H9 (cell line): ENCODE data around the gene BLOC1S6. TPM values are rescaled to one million over a fixed set of nuclear protein-coding genes. Genes with fewer than 3 reads are reported as not detected.

Experiments used
- DNase-seq: peaks from one replicate; pipeline ENCODE4 v3.0.0-alpha.2; 2017
- H2AFZ ChIP-seq: one replicate; pipeline ENCODE4 v1.6.1; 2013; ENCODE audit warnings: mild to moderate bottlenecking, low read length, control low read depth, moderate library complexity
- H2AK5ac ChIP-seq: 2 replicates; pipeline ENCODE4 v1.6.1; 2013; ENCODE audit warnings: low read length, control low read depth, mixed read lengths; ENCODE audit not compliant: insufficient read length
- H2BK120ac ChIP-seq: one replicate; pipeline ENCODE4 v1.6.1; 2013; ENCODE audit warnings: low read depth, mild to moderate bottlenecking, low read length, control low read depth, inconsistent platforms; ENCODE audit not compliant: poor library complexity, severe bottlenecking
- H2BK12ac ChIP-seq: 2 replicates; pipeline ENCODE4 v1.6.1; 2013; ENCODE audit warnings: low read length, control low read depth, mixed read lengths, low read depth; ENCODE audit not compliant: insufficient read length
- H2BK15ac ChIP-seq: 2 replicates; pipeline ENCODE4 v1.6.1; 2013; ENCODE audit warnings: low read depth, low read length, control low read depth
- H2BK20ac ChIP-seq: one replicate; pipeline ENCODE4 v1.6.1; 2013; ENCODE audit warnings: low read depth, mild to moderate bottlenecking, low read length, control low read depth, inconsistent platforms; ENCODE audit not compliant: poor library complexity, severe bottlenecking
- H2BK5ac ChIP-seq: 2 replicates; pipeline ENCODE4 v1.6.1; 2013; ENCODE audit warnings: low read length, control low read depth, mixed read lengths; ENCODE audit not compliant: insufficient read length
- H3K14ac ChIP-seq: 2 replicates; pipeline ENCODE4 v1.6.1; 2013; ENCODE audit warnings: low read length, control low read depth; ENCODE audit not compliant: insufficient read depth
- H3K18ac ChIP-seq: 2 replicates; pipeline ENCODE4 v1.6.1; 2013; ENCODE audit warnings: low read depth, mild to moderate bottlenecking, mixed read lengths, low read length, control low read depth; ENCODE audit not compliant: insufficient read length
- H3K23ac ChIP-seq: 2 replicates; pipeline ENCODE4 v1.6.1; 2013; ENCODE audit warnings: low read length, control low read depth, mixed read lengths, low read depth; ENCODE audit not compliant: insufficient read length
- H3K23me2 ChIP-seq: 2 replicates; pipeline ENCODE4 v1.6.1; 2013; ENCODE audit warnings: low read depth, mild to moderate bottlenecking, mixed read lengths, low read length, control low read depth; ENCODE audit not compliant: insufficient read length, poor library complexity, severe bottlenecking
- H3K27ac ChIP-seq: 2 replicates; pipeline ENCODE4 v1.5.1; 2013; ENCODE audit warnings: low read length, control low read depth, mixed read lengths, low read depth; ENCODE audit not compliant: insufficient read length
- H3K27me3 ChIP-seq: 2 replicates; pipeline ENCODE4 v1.6.1; 2013; ENCODE audit warnings: low read length, control low read depth, inconsistent platforms; ENCODE audit not compliant: insufficient read depth
- H3K4ac ChIP-seq: 2 replicates; pipeline ENCODE4 v1.6.1; 2013; ENCODE audit warnings: low read depth, mild to moderate bottlenecking, control low read depth, inconsistent platforms, low read length, moderate library complexity
- H3K4me1 ChIP-seq: 2 replicates; pipeline ENCODE4 v1.6.1; 2013; ENCODE audit warnings: low read length, control low read depth, inconsistent platforms; ENCODE audit not compliant: insufficient read depth
- H3K4me2 ChIP-seq: 2 replicates; pipeline ENCODE4 v1.6.1; 2013; ENCODE audit warnings: low read length, control low read depth, mixed read lengths; ENCODE audit not compliant: insufficient read length, insufficient read depth
- H3K56ac ChIP-seq: 2 replicates; pipeline ENCODE4 v1.6.1; 2013; ENCODE audit warnings: low read depth, mild to moderate bottlenecking, mixed read lengths, low read length, control low read depth; ENCODE audit not compliant: insufficient read length
- H3K79me1 ChIP-seq: 2 replicates; pipeline ENCODE4 v1.6.1; 2013; ENCODE audit warnings: low read depth, mild to moderate bottlenecking, moderate library complexity, low read length, control low read depth, inconsistent platforms; ENCODE audit not compliant: insufficient read depth, poor library complexity, severe bottlenecking
- H3K79me2 ChIP-seq: 2 replicates; pipeline ENCODE4 v1.6.1; 2013; ENCODE audit warnings: low read length, control low read depth, inconsistent platforms; ENCODE audit not compliant: insufficient read depth
- H3K9ac ChIP-seq: 2 replicates; pipeline ENCODE4 v1.6.1; 2013; ENCODE audit warnings: low read length, control low read depth, mixed read lengths; ENCODE audit not compliant: insufficient read length; ENCODE audit errors: extremely low read depth
- H3K9me3 ChIP-seq: one replicate; pipeline ENCODE4 v1.6.1; 2013; ENCODE audit warnings: low read depth, low read length, inconsistent platforms; ENCODE audit not compliant: control insufficient read depth
- H3T11ph ChIP-seq: one replicate; pipeline ENCODE4 v1.6.1; 2013; ENCODE audit warnings: mild to moderate bottlenecking, low read length, control low read depth, inconsistent platforms
- H4K20me1 ChIP-seq: one replicate; pipeline ENCODE4 v1.6.1; 2013; ENCODE audit not compliant: control insufficient read depth, insufficient read length, insufficient read depth
- H4K5ac ChIP-seq: 2 replicates; pipeline ENCODE4 v1.6.1; 2013; ENCODE audit warnings: low read depth, mild to moderate bottlenecking, mixed read lengths, low read length, control low read depth; ENCODE audit not compliant: insufficient read length
- H4K8ac ChIP-seq: replicated peaks from 2 replicates; pipeline ENCODE4 v1.6.1; 2013; ENCODE audit warnings: low read length, control low read depth, mixed read lengths, low read depth; ENCODE audit not compliant: insufficient read length
- H4K91ac ChIP-seq: 2 replicates; pipeline ENCODE4 v1.6.1; 2013; ENCODE audit warnings: low read depth, mild to moderate bottlenecking, moderate library complexity, mixed read lengths, low read length, control low read depth; ENCODE audit not compliant: insufficient read length
- H3K27ac Mint-ChIP-seq, 3 experiments: 2 replicates in 2 of 3; 3 replicates in 1 of 3; pipeline ENCODE4 v1.8.0; 2020 to 2021; ENCODE audit warnings: mixed read lengths in 3 of 3, mild to moderate bottlenecking in 1 of 3, moderate library complexity in 1 of 3
- H3K27me3 Mint-ChIP-seq: 2 replicates; pipeline ENCODE4 v1.8.0; 2021; ENCODE audit warnings: low read depth, mild to moderate bottlenecking, moderate library complexity, mixed read lengths
- H3K36me3 Mint-ChIP-seq, 3 experiments: 2 replicates in 2 of 3; 3 replicates in 1 of 3; pipeline ENCODE4 v1.8.0; 2020 to 2021; ENCODE audit warnings: low read depth in 3 of 3, mixed read lengths in 3 of 3; ENCODE audit not compliant: insufficient read depth in 1 of 3
- H3K4me1 Mint-ChIP-seq, 2 experiments: 2 replicates each; pipeline ENCODE4 v1.8.0; 2020; ENCODE audit warnings: mixed read lengths in 2 of 2
- H3K4me3 Mint-ChIP-seq, 2 experiments: 2 replicates in 1 of 2; 3 replicates in 1 of 2; pipeline ENCODE4 v1.8.0; 2020 to 2021; ENCODE audit warnings: mild to moderate bottlenecking in 2 of 2, mixed read lengths in 2 of 2, moderate library complexity in 1 of 2
- H3K9me3 Mint-ChIP-seq, 2 experiments: 2 replicates in 1 of 2; 3 replicates in 1 of 2; pipeline ENCODE4 v1.8.0; 2020; ENCODE audit warnings: mild to moderate bottlenecking in 2 of 2, mixed read lengths in 2 of 2, moderate library complexity in 1 of 2
- WGBS: extraction: QIAGEN DNeasy Blood & Tissue Kit; methylation state at CpG from one replicate; pipeline ENCODE4 v1.1.7; 2013; ENCODE audit warnings: missing lambda C conversion rate, low lambda C conversion rate, mixed read lengths; ENCODE audit not compliant: insufficient read length; ENCODE audit errors: extremely low coverage; 5-methylcytosine and 5-hydroxymethylcytosine counted together
- total RNA-seq: library from RNA; stranded (reverse); gene quantifications from 2 replicates; pipeline ENCODE4 v1.2.1, GENCODE V29; 2021
- TF ChIP-seq, protein P1 (sequence below): fragments of 200-600 bp; sonication (generic); conservative IDR thresholded peaks from 3 replicates; pipeline ENCODE4 v1.8.0; 2021; ENCODE audit warnings: antibody characterized with exemption, mild to moderate bottlenecking

Gene BLOC1S6
- total RNA-seq, 1 experiment from 2014 or later, result 36.9 TPM

- no peaks in the 10 kb centered on the region for H3K23me2 ChIP-seq
- no peak overlapping the region for H2AK5ac ChIP-seq
- no peak overlapping the region for H3K56ac ChIP-seq
- Mint-ChIP-seq H3K27me3 (peaks cover 10% of the 10 kb centered on the region), H3K27ac (no peak overlapping the region), H3K4me3 (no peak overlapping the region), H3K9me3 (no peaks in the 10 kb centered on the region), H3K4me1 (peaks cover 8 to 9% of the 10 kb centered on the region in 2 experiments), H3K36me3 (no peaks in the 10 kb centered on the region)
- H2BK5ac ChIP-seq, result no peak overlapping the region
- H3K18ac ChIP-seq, result no peak overlapping the region
- no peak overlapping the region for H3T11ph ChIP-seq
- TF ChIP-seq, protein P1, sequence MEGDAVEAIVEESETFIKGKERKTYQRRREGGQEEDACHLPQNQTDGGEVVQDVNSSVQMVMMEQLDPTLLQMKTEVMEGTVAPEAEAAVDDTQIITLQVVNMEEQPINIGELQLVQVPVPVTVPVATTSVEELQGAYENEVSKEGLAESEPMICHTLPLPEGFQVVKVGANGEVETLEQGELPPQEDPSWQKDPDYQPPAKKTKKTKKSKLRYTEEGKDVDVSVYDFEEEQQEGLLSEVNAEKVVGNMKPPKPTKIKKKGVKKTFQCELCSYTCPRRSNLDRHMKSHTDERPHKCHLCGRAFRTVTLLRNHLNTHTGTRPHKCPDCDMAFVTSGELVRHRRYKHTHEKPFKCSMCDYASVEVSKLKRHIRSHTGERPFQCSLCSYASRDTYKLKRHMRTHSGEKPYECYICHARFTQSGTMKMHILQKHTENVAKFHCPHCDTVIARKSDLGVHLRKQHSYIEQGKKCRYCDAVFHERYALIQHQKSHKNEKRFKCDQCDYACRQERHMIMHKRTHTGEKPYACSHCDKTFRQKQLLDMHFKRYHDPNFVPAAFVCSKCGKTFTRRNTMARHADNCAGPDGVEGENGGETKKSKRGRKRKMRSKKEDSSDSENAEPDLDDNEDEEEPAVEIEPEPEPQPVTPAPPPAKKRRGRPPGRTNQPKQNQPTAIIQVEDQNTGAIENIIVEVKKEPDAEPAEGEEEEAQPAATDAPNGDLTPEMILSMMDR, result no peak
- H3K4ac ChIP-seq, result no peak overlapping the region
- no peak overlapping the region for H3K14ac ChIP-seq
- H3K79me1 ChIP-seq, result no peaks in the 10 kb centered on the region
- no CpG with 5 or more reads among the region's 1 CpG for whole genome bisulfite sequencing
- no peak overlapping the region for H2AFZ ChIP-seq
- H4K91ac ChIP-seq, result no peak overlapping the region
- no peak overlapping the region for H4K5ac ChIP-seq
- no peak overlapping the region for H3K27ac ChIP-seq
- no peak overlapping the region for H3K4me2 ChIP-seq
- no peaks in the 10 kb centered on the region for H3K9me3 ChIP-seq
- no peak for DNase-seq
- H4K8ac ChIP-seq, result no peak overlapping the region
- H3K79me2 ChIP-seq, result no peaks in the 10 kb centered on the region
- H3K23ac ChIP-seq, result no peak overlapping the region
- H2BK120ac ChIP-seq, result no peak overlapping the region
- no peak overlapping the region for H2BK20ac ChIP-seq
- H3K27me3 ChIP-seq, result no peaks in the 10 kb centered on the region
- H3K4me1 ChIP-seq, result no peaks in the 10 kb centered on the region
- no peaks in the 10 kb centered on the region for H4K20me1 ChIP-seq
- H3K9ac ChIP-seq, result no peak overlapping the region
- no peak overlapping the region for H2BK15ac ChIP-seq
- no peak overlapping the region for H2BK12ac ChIP-seq
Measured at GRCh38 chr15:45540531-45540930, 46.6 kb upstream of the BLOC1S6 start.
